ENCODE measurements around the gene CHID1.

CHID1 gene

GRCh38 chr11:867856-868358 lies 42.7 kb downstream of the CHID1 start:
- DNase-seq (ENCODE audit: insufficient read length, low spot score): no peak
- FAIRE-seq: no peak

GRCh38 chr11:866481-866880 lies 44.1 kb downstream of the CHID1 start:
- FAIRE-seq (no peak), DNase-seq (ENCODE audit: insufficient read length, low spot score) (no peak)

GRCh38 chr11:865462-866430 lies 44.9 kb downstream of the CHID1 start:
- no peak for FAIRE-seq
- DNase-seq (ENCODE audit: insufficient read length, low spot score): no peak

GRCh38 chr11:864898-865297 lies 45.7 kb downstream of the CHID1 start:
- FAIRE-seq (no peak), DNase-seq (ENCODE audit: insufficient read length, low spot score) (no peak)

- no peak for FAIRE-seq
- DNase-seq (ENCODE audit: insufficient read length, low spot score): no peak
Observed at GRCh38 chr11:863910-864827, 46.4 kb downstream of the CHID1 start.

- no peak for DNase-seq (ENCODE audit: insufficient read length, low spot score)
- FAIRE-seq: no peak
Observed at GRCh38 chr11:863023-863909, 47.3 kb downstream of the CHID1 start.

- DNase-seq (ENCODE audit: insufficient read length, low spot score): no peak
- FAIRE-seq: no peak
Observed at GRCh38 chr11:862696-863022, 48.0 kb downstream of the CHID1 start.

- no peak for DNase-seq (ENCODE audit: insufficient read length, low spot score)
- FAIRE-seq: no peak
Observed at GRCh38 chr11:862081-862661, 48.4 kb downstream of the CHID1 start.

GRCh38 chr11:861105-861479 lies 49.5 kb downstream of the CHID1 start:
- DNase-seq (ENCODE audit: insufficient read length, low spot score) (no peak), FAIRE-seq (no peak)

- no peak for FAIRE-seq
Observed at GRCh38 chr11:860234-861104, 50.1 kb downstream of the CHID1 start.

GRCh38 chr11:859394-860131 lies 51.0 kb downstream of the CHID1 start:
- no peak for DNase-seq (ENCODE audit: insufficient read length, low spot score)
- FAIRE-seq: no peak

More at GRCh38 chr11:860234-861104, 50.1 kb downstream of the CHID1 start:
- no peak for DNase-seq (ENCODE audit: insufficient read length, low spot score)

GRCh38 chr11:858762-859339 lies 51.8 kb downstream of the CHID1 start:
- DNase-seq (ENCODE audit: insufficient read length, low spot score) (no peak), FAIRE-seq (no peak)

- DNase-seq (ENCODE audit: insufficient read length, low spot score): no peak
- no peak for FAIRE-seq
Observed at GRCh38 chr11:858053-858761, 52.4 kb downstream of the CHID1 start.

GRCh38 chr11:856397-856796 lies 54.2 kb downstream of the CHID1 start:
- FAIRE-seq (no peak), DNase-seq (ENCODE audit: insufficient read length, low spot score) (no peak)

- FAIRE-seq (no peak), DNase-seq (ENCODE audit: insufficient read length, low spot score) (no peak)
Observed at GRCh38 chr11:855796-856195, 54.8 kb downstream of the CHID1 start.

- no peak for FAIRE-seq
Observed at GRCh38 chr11:855330-855674, 55.3 kb downstream of the CHID1 start.

GRCh38 chr11:854601-855329 lies 55.8 kb downstream of the CHID1 start:
- FAIRE-seq (no peak), DNase-seq (ENCODE audit: insufficient read length, low spot score) (no peak)

More at GRCh38 chr11:855330-855674, 55.3 kb downstream of the CHID1 start:
- DNase-seq (ENCODE audit: insufficient read length, low spot score): no peak
